GM21619 (cell line): ENCODE results near the gene DKK2.
A peak's percentile ranks its signal among the peaks of the same experiment; 100 is the strongest.
"Not testable (repeated sequence)": the region's sequence is repeated elsewhere in the genome, so short reads cannot be mapped to it uniquely, and the experiment has no call there.

ENCODE experiments used
- ATAC-seq: cut with Tn5 transposase; IDR thresholded peaks from one replicate; pipeline ENCODE4 v1.9.1; 2021; ENCODE audit not compliant: unreplicated experiment

The DKK2 gene

GRCh38 chr4:106914223-106914622, 121.9 kb downstream of the DKK2 start:
- no peak for ATAC-seq

GRCh38 chr4:106909486-106910188, 126.5 kb downstream of the DKK2 start:
- ATAC-seq = no peak

GRCh38 chr4:106908049-106908448, 128.1 kb downstream of the DKK2 start:
- ATAC-seq = not testable (repeated sequence)

GRCh38 chr4:106907216-106907615, 128.9 kb downstream of the DKK2 start:
- ATAC-seq = no peak

GRCh38 chr4:106906728-106907127, 129.4 kb downstream of the DKK2 start:
- no peak for ATAC-seq

- ATAC-seq = peak; percentile 86
Observed at GRCh38 chr4:106898621-106899230, 137.4 kb downstream of the DKK2 start.

GRCh38 chr4:106893903-106894302, 142.2 kb downstream of the DKK2 start:
- no peak for ATAC-seq

GRCh38 chr4:106893395-106893881, 142.7 kb downstream of the DKK2 start:
- ATAC-seq = no peak

- no peak for ATAC-seq
Observed at GRCh38 chr4:106892786-106893185, 143.3 kb downstream of the DKK2 start.

- ATAC-seq = no peak
Observed at GRCh38 chr4:106875340-106875739, 160.8 kb downstream of the DKK2 start.
